Right forelimb (tissue), 1 donor: ENCODE data around the gene CPED1.

Experiments
- DNase-seq: peaks from one replicate; pipeline ENCODE4 v3.0.0-alpha.2; 2018

The CPED1 gene

GRCh38 chr7:120988591-120989256, at the start of gene CPED1:
TSS of gene CPED1 (plus strand) at chr7:120988711. CDS start at chr7:120989622, 911 bp downstream.
- DNase-seq = peak; percentile 81

GRCh38 chr7:120939345-120939744, 49.2 kb upstream of the CPED1 start:
- no peak for DNase-seq

- DNase-seq = no peak
Observed at GRCh38 chr7:120941064-120941463, 47.4 kb upstream of the CPED1 start.

- DNase-seq = no peak
Observed at GRCh38 chr7:120941856-120942255, 46.7 kb upstream of the CPED1 start.

- DNase-seq = no peak
Observed at GRCh38 chr7:120942861-120943260, 45.6 kb upstream of the CPED1 start.

- no peak for DNase-seq
Observed at GRCh38 chr7:120944826-120945562, 43.5 kb upstream of the CPED1 start.

- DNase-seq = no peak
Observed at GRCh38 chr7:120947980-120948379, 40.5 kb upstream of the CPED1 start.

- no peak for DNase-seq
Observed at GRCh38 chr7:120949393-120949911, 39.1 kb upstream of the CPED1 start.

GRCh38 chr7:120949998-120950538, 38.4 kb upstream of the CPED1 start:
- no peak for DNase-seq

GRCh38 chr7:120950539-120951308, 37.8 kb upstream of the CPED1 start, which contains the start of gene ING3:
TSS of gene ING3 (plus strand) at chr7:120950777. CDS start at chr7:120950897, 120 bp downstream.
- peak; percentile 98 for DNase-seq

GRCh38 chr7:120951309-120951699, 37.2 kb upstream of the CPED1 start:
- DNase-seq = no peak

- no peak for DNase-seq
Observed at GRCh38 chr7:120951826-120952225, 36.7 kb upstream of the CPED1 start.

GRCh38 chr7:120955577-120956149, 32.8 kb upstream of the CPED1 start:
- no peak for DNase-seq

- DNase-seq = no peak
Observed at GRCh38 chr7:120959929-120960484, 28.5 kb upstream of the CPED1 start.

- DNase-seq = no peak
Observed at GRCh38 chr7:120960714-120961113, 27.8 kb upstream of the CPED1 start.

GRCh38 chr7:120961638-120962173, 26.8 kb upstream of the CPED1 start:
- no peak for DNase-seq

GRCh38 chr7:120964088-120964487, 24.4 kb upstream of the CPED1 start:
- DNase-seq = no peak

- DNase-seq = no peak
Observed at GRCh38 chr7:120966961-120967360, 21.6 kb upstream of the CPED1 start.

- DNase-seq = no peak
Observed at GRCh38 chr7:120973849-120974248, 14.7 kb upstream of the CPED1 start.

- DNase-seq = no peak
Observed at GRCh38 chr7:120979765-120980499, 8.6 kb upstream of the CPED1 start.

GRCh38 chr7:120981117-120981516, 7.4 kb upstream of the CPED1 start:
- DNase-seq = no peak
